Progenitor cell of endocrine pancreas (in vitro differentiated cells): Measurements from ENCODE around the gene CEACAM20. TPM values are rescaled to one million over a fixed set of nuclear protein-coding genes. Genes with fewer than 3 reads are reported as not detected.
A peak's percentile ranks its signal among the peaks of the same experiment; 100 is the strongest.
"Not testable (repeated sequence)": the region's sequence is repeated elsewhere in the genome, so short reads cannot be mapped to it uniquely, and the experiment has no call there.

Experiments used
- DNase-seq: peaks from one replicate; pipeline ENCODE4 v3.0.0; 2021; ENCODE audit warnings: low spot score; ENCODE audit not compliant: unreplicated experiment
- H3K27ac Mint-ChIP-seq: 2 replicates; pipeline ENCODE4 v1.8.0; 2021; ENCODE audit warnings: mild to moderate bottlenecking, moderate library complexity, mixed read lengths
- H3K27me3 Mint-ChIP-seq: 2 replicates; pipeline ENCODE4 v1.8.0; 2021; ENCODE audit warnings: mixed read lengths
- H3K36me3 Mint-ChIP-seq: 2 replicates; pipeline ENCODE4 v1.8.0; 2022; ENCODE audit warnings: mixed read lengths; ENCODE audit not compliant: insufficient read depth
- H3K4me1 Mint-ChIP-seq: 2 replicates; pipeline ENCODE4 v1.8.0; 2021; ENCODE audit warnings: low read depth, mixed read lengths
- H3K4me3 Mint-ChIP-seq: 2 replicates; pipeline ENCODE4 v1.8.0; 2021; ENCODE audit warnings: low read depth, mild to moderate bottlenecking, moderate library complexity, mixed read lengths
- H3K9me3 Mint-ChIP-seq: 2 replicates; pipeline ENCODE4 v1.8.0; 2021; ENCODE audit warnings: low read depth, mixed read lengths
- CTCF ChIP-seq: fragments of 200-600 bp; sonication (generic); IDR thresholded peaks from one replicate; pipeline ENCODE4 v1.5.0; 2021; ENCODE audit warnings: antibody characterized with exemption, mild to moderate bottlenecking; ENCODE audit not compliant: unreplicated experiment
- total RNA-seq: library from RNA; stranded (reverse); gene quantifications from 2 replicates; pipeline ENCODE4 v1.2.1, GENCODE V29; 2021

The CEACAM20 gene
- total RNA-seq, 1 donor from 2014 or later = not detected

- peaks cover 2% of the 10 kb centered on the region for H3K4me1 Mint-ChIP-seq
- no peak for DNase-seq
- no peak overlapping the region for H3K4me3 Mint-ChIP-seq
- no peak overlapping the region for H3K27ac Mint-ChIP-seq
- peaks cover 13% of the 10 kb centered on the region for H3K27me3 Mint-ChIP-seq
- no peaks in the 10 kb centered on the region for H3K36me3 Mint-ChIP-seq
- H3K9me3 Mint-ChIP-seq = no peaks in the 10 kb centered on the region
- TF ChIP-seq CTCF = no peak
These were observed 24.1 kb upstream of the CEACAM20 start for GRCh38 chr19:44553478-44554171.

GRCh38 chr19:44552324-44552723, 22.8 kb upstream of the CEACAM20 start:
- Mint-ChIP-seq H3K36me3 (no peaks in the 10 kb centered on the region), H3K4me1 (peaks cover 4% of the 10 kb centered on the region), H3K27me3 (peaks cover 16% of the 10 kb centered on the region), H3K27ac (no peak overlapping the region), H3K4me3 (no peak overlapping the region), H3K9me3 (no peaks in the 10 kb centered on the region)
- peak; percentile 43 for DNase-seq
- peak; percentile 58 for TF ChIP-seq CTCF

- peaks cover 16% of the 10 kb centered on the region for H3K27me3 Mint-ChIP-seq
- H3K9me3 Mint-ChIP-seq = no peaks in the 10 kb centered on the region
- H3K36me3 Mint-ChIP-seq = no peaks in the 10 kb centered on the region
- TF ChIP-seq CTCF = no peak
- H3K4me1 Mint-ChIP-seq = peaks cover 4% of the 10 kb centered on the region
- no peak for DNase-seq
- no peak overlapping the region for H3K4me3 Mint-ChIP-seq
- no peak overlapping the region for H3K27ac Mint-ChIP-seq
These were observed 22.4 kb upstream of the CEACAM20 start for GRCh38 chr19:44551850-44552249.

- not testable (repeated sequence) for H3K36me3 Mint-ChIP-seq, H3K4me1 Mint-ChIP-seq, H3K9me3 Mint-ChIP-seq, H3K4me3 Mint-ChIP-seq, DNase-seq, H3K27ac Mint-ChIP-seq
- H3K27me3 Mint-ChIP-seq = peaks cover 13% of the 10 kb centered on the region
These were observed 21.5 kb upstream of the CEACAM20 start for GRCh38 chr19:44550976-44551375.

GRCh38 chr19:44549507-44549906, 20.0 kb upstream of the CEACAM20 start:
- H3K27ac Mint-ChIP-seq = no peak overlapping the region
- H3K27me3 Mint-ChIP-seq = peaks cover 15% of the 10 kb centered on the region
- peaks cover 4% of the 10 kb centered on the region for H3K4me1 Mint-ChIP-seq
- H3K4me3 Mint-ChIP-seq = no peak overlapping the region
- no peaks in the 10 kb centered on the region for H3K36me3 Mint-ChIP-seq
- TF ChIP-seq CTCF = no peak
- no peak for DNase-seq
- H3K9me3 Mint-ChIP-seq = no peaks in the 10 kb centered on the region

GRCh38 chr19:44548736-44549135, 19.3 kb upstream of the CEACAM20 start:
- no peak for DNase-seq
- H3K27ac Mint-ChIP-seq = no peak overlapping the region

More at GRCh38 chr19:44548736-44549135, 19.3 kb upstream of the CEACAM20 start:
- no peaks in the 10 kb centered on the region for H3K36me3 Mint-ChIP-seq
- no peaks in the 10 kb centered on the region for H3K9me3 Mint-ChIP-seq
- H3K27me3 Mint-ChIP-seq = peaks cover 20% of the 10 kb centered on the region
- peaks cover 3% of the 10 kb centered on the region for H3K4me1 Mint-ChIP-seq
- no peak for TF ChIP-seq CTCF
- no peak overlapping the region for H3K4me3 Mint-ChIP-seq
